ACC112 (cell line): ENCODE results near the gene TTLL10.
"Not testable (repeated sequence)": the region's sequence is repeated elsewhere in the genome, so short reads cannot be mapped to it uniquely, and the experiment has no call there.

Experiments used
- H2AFZ ChIP-seq: fragments of 200-600 bp; sonication (generic); one replicate; pipeline ENCODE4 v1.6.0; 2017; ENCODE audit warnings: antibody characterized with exemption, low read length; ENCODE audit not compliant: unreplicated experiment
- H3K27ac ChIP-seq: fragments of 200-600 bp; sonication (generic); 2 replicates; pipeline ENCODE4 v1.5.1; 2014; ENCODE audit warnings: low read depth, mild to moderate bottlenecking, antibody characterized with exemption, low read length, moderate library complexity
- H3K27me3 ChIP-seq: fragments of 200-600 bp; sonication (generic); 2 replicates; pipeline ENCODE4 v1.6.1; 2014; ENCODE audit warnings: mild to moderate bottlenecking, antibody characterized with exemption, low read length, moderate library complexity, mixed read lengths; ENCODE audit not compliant: insufficient read depth
- H3K36me3 ChIP-seq: fragments of 200-600 bp; sonication (generic); 2 replicates; pipeline ENCODE4 v1.6.1; 2016; ENCODE audit warnings: mild to moderate bottlenecking, antibody characterized with exemption, low read length, moderate library complexity, mixed read lengths; ENCODE audit not compliant: insufficient read depth
- H3K4me1 ChIP-seq: fragments of 200-600 bp; sonication (generic); one replicate; pipeline ENCODE4 v1.6.1; 2016; ENCODE audit warnings: low read length, mixed read lengths; ENCODE audit not compliant: insufficient read depth, unreplicated experiment, control insufficient read depth
- H3K4me3 ChIP-seq: fragments of 200-600 bp; sonication (generic); 2 replicates; pipeline ENCODE4 v1.5.1; 2014; ENCODE audit warnings: mild to moderate bottlenecking, low read depth, low read length
- H3K79me2 ChIP-seq: fragments of 200-600 bp; sonication (generic); one replicate; pipeline ENCODE4 v1.6.0; 2016; ENCODE audit warnings: low read length; ENCODE audit not compliant: control insufficient read depth, unreplicated experiment, insufficient read depth

The TTLL10 gene

DNA sequence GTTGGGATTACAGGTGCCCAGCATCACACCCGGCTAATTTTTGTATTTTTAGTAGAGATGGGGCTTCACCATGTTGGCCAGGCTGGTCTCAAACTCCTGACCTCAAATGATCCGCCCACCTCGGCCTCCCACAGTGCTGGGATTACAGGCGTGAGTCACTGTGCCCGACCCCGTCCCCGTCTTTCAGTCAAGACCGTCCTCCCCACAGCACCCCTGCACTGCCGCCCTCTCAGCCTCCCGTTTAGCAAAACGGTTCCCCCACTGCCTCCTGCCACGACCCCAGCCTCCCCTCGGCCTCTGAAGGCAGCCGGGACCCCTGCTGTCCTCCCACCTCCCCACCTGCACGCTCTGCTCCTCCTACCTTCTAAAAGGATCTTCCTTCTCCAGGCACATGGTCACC is 31.3 kb upstream of the TTLL10 start:
- H3K79me2 ChIP-seq, H3K36me3 ChIP-seq, H3K4me1 ChIP-seq, H2AFZ ChIP-seq, H3K27ac ChIP-seq, H3K4me3 ChIP-seq, H3K27me3 ChIP-seq: not testable (repeated sequence)

DNA sequence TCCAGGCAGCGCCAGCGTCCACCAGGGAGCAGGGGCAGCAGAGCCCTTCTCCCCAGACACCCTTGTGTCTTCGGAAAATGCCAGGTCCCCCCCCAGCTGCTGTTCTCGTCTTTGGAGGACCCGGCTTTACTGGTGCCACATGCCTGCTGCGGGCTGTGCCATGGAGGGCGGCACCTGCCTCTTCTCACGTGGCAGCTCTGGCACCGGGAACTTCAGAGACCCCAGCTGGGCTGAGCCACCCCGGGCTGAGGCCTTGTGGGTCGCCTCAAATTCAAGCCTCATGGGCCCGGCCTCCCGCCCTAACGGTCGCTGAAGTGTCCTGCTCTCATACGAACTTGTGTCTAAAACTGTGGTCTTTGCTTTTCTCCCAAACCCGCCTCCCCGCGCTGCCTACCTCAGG is 30.8 kb upstream of the TTLL10 start:
- Histone ChIP-seq H3K79me2 (no peaks in the 10 kb centered on the region), H3K27me3 (no peaks in the 10 kb centered on the region), H3K27ac (no peak overlapping the region), H2AFZ (no peak overlapping the region), H3K4me1 (no peaks in the 10 kb centered on the region), H3K4me3 (no peak overlapping the region), H3K36me3 (no peaks in the 10 kb centered on the region)

DNA sequence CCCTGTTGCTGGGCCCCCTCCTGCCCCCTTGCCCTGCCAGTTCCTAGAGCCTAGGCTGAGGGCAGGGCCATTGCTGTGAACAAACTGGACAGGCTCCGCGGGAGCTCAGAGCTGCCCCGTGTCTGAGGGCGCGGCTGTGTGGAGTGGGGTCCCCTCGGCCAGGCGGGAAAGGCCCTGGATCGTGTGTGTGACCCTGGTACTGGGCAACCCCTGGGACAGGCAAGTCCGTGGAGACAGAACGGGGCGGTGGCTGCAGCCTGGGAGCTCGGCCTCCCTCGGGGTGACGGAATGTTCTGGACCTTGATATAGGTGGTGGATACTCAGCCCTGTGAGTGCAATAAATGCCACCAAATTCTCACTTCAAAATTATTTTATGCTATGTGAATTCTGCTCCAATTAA is 30.0 kb upstream of the TTLL10 start:
- no peak overlapping the region for H3K4me3 ChIP-seq
- H3K27ac ChIP-seq = no peak overlapping the region
- H3K27me3 ChIP-seq = no peaks in the 10 kb centered on the region
- H3K79me2 ChIP-seq = no peaks in the 10 kb centered on the region
- H3K4me1 ChIP-seq = no peaks in the 10 kb centered on the region
- H3K36me3 ChIP-seq = no peaks in the 10 kb centered on the region
- no peak overlapping the region for H2AFZ ChIP-seq

DNA sequence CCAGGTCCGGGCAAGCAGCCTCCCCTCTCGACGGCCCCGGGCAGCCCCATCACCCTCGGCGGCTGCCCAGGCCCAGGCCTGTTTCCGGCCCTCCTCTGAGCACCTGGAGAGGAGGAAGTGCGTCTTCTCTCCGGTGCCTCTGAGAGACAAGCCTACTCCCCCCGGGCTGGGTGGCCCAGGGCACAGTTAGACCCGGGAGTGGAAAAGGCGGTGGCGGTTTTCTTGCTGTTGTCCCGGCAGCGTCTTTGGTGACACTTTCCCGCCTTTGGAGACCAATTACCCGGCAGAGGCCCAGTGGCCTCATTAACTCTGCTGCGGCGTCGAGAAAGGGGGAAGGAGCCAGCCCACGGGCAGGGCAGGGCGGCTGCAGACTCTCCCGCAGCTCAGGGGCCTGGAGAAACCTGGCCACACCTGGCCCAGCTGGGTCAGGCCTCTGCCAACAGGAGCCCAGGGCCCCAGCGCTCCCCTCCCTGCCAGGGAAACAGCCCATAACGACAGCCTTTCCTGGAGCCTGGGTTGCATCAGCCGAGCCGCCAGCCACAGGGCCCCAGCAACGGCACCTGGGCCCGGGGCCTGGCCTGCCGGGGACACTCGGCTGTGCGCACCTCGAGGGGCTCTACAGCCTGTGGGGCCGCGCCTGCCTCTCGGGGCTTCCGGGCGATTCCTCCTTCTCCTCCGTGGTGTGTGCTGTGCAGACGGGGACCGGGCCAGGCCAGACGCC is 29.4 kb upstream of the TTLL10 start:
- Histone ChIP-seq H3K27me3 (no peaks in the 10 kb centered on the region), H3K4me1 (no peaks in the 10 kb centered on the region), H3K27ac (no peak overlapping the region), H3K4me3 (no peak overlapping the region), H3K36me3 (no peaks in the 10 kb centered on the region), H2AFZ (no peak overlapping the region), H3K79me2 (no peaks in the 10 kb centered on the region)

DNA sequence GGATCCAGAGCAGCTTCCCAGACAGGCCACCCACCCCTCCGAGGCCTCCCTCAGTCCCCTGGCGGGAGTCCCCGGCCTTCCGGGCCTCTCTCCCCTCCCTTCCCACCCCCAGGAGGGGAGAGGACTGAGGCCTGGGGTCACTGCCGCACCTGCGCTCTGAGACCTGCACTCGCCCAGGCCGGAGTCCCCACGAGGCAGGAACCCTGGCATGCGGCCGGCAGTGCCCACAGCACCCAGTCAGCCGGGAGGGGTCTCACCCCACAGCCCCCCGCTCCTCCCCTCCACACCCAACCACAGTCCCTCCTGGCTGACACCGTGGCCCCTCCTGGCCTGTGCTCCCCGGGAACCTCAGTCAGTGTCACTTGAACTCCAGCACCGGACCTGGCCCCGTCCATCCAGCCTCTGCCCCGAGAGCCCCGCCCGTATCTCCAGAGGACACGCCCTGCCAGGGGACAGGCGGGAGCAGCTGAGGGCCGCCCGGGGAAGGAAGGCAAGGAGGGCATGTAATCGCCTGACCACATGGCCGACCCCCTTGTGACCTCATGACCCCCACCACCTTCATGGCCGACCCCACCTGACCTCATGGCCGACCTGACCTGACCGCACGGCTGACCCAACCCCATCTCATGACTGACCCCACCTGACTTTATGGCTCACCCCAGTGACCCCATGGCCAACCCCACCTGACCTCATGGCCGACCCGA is 28.7 kb upstream of the TTLL10 start:
- no peak overlapping the region for H3K27ac ChIP-seq
- no peaks in the 10 kb centered on the region for H3K27me3 ChIP-seq
- no peak overlapping the region for H2AFZ ChIP-seq
- H3K4me1 ChIP-seq = no peaks in the 10 kb centered on the region
- H3K36me3 ChIP-seq = no peaks in the 10 kb centered on the region
- no peaks in the 10 kb centered on the region for H3K79me2 ChIP-seq
- H3K4me3 ChIP-seq = no peak overlapping the region

DNA sequence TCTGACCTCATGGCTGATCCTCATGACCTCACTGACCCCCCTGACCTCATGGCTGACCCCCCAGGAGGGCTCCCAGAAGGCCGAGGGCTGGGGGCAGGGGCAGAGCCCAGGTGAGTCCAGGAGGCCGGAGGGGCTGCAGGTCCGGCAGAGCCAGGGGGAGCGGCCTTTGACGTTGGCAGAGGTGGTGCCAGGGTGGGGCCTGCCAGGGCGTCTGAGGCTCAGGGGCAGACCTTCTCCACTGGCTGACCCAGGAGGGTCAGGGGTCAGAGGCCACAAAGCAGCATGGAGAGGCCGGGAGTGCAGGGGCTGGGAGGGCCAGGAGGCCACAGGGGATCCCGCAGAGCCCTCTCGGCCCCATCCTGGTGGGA is 28.1 kb upstream of the TTLL10 start:
- H3K36me3 ChIP-seq = no peaks in the 10 kb centered on the region
- no peak overlapping the region for H3K4me3 ChIP-seq
- no peaks in the 10 kb centered on the region for H3K79me2 ChIP-seq
- no peak overlapping the region for H3K27ac ChIP-seq
- H3K4me1 ChIP-seq = no peaks in the 10 kb centered on the region
- no peak overlapping the region for H2AFZ ChIP-seq
- no peaks in the 10 kb centered on the region for H3K27me3 ChIP-seq

DNA sequence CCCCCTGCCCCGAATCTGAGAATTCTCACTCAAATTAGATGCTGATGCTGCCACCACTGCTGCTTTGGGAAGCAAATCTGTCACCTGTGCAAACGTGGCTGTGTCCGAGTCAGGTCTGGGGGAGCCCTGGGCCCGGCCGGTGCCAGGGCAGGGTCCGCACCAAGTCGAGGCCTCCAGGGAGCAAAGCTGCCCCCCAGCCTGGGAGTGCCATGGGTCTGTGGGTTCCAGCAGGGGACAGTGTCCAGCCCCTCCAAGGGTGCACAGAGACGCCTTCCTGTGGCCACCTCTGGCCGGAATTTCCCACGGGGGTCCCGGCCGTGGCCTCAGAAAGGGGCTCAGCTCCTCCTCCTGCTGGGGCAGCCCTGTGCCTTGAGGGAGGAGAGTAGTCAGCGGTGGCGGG is 27.7 kb upstream of the TTLL10 start:
- H3K79me2 ChIP-seq = no peaks in the 10 kb centered on the region
- H3K27me3 ChIP-seq = no peaks in the 10 kb centered on the region
- H3K4me3 ChIP-seq = no peak overlapping the region
- H3K27ac ChIP-seq = no peak overlapping the region
- H2AFZ ChIP-seq = no peak overlapping the region
- H3K36me3 ChIP-seq = no peaks in the 10 kb centered on the region
- H3K4me1 ChIP-seq = no peaks in the 10 kb centered on the region

DNA sequence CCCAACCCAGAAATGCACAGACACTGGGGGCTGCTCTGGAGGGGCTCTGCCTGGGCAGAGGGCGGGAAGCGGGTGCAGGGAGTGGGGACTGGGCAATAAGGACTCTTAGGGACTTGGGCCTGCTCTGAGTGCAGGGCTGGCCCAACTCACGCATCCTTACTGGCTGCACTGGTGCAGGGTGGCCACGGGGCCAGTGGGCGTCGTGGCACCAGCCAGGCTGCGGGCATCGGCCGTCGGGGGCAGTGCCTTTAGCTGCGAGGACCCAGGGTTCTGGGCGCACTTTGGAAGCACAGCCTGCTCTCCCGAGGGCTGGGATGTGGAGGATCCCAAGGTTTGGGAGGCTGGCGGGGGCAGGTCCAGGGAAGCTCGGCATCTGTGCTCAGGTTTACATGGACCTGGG is 27.1 kb upstream of the TTLL10 start:
- Histone ChIP-seq H3K4me1 (no peaks in the 10 kb centered on the region), H3K27me3 (no peaks in the 10 kb centered on the region), H3K79me2 (no peaks in the 10 kb centered on the region), H2AFZ (no peak overlapping the region), H3K4me3 (no peak overlapping the region), H3K27ac (no peak overlapping the region), H3K36me3 (no peaks in the 10 kb centered on the region)

DNA sequence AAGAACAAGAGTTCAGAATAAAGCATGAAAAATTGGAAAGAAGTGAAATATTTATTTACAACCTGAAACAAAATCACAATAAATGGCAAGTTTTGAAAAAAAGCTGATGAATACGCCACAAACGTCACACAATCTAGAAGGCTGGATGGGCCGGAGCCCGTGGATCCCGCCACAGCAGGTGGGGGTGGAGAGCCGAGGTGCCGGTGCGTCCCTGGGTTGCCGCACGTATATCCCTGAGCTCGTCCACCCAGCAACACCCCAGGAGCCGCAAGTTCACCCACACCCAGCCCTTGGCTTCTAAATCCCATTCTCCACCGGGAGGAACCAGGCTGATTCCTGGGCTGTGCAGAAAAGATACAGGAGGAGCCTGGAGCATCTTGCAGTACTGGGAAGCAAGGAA is 25.6 kb upstream of the TTLL10 start:
- Histone ChIP-seq H3K27me3 (no peaks in the 10 kb centered on the region), H3K27ac (no peak overlapping the region)

DNA sequence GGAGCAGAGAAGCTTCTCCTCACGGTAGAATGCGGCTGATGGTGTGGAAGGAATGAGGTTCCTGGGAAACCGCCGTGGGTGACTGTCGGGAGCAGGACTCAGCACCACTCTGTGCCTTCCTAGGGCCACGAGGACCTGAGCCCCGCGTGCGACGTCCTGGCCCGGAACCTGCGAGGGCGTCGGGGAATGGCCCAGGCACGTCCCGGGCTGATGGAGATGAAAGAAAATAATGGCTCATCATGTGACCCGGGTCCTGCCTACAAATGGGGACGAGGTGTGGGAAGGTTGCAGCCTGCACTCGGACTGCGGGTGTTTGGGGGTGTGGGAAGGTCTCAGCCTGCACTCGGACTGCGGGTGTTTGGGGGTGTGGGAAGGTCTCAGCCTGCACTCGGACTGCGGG is 25.1 kb upstream of the TTLL10 start:
- H3K4me1 ChIP-seq = no peaks in the 10 kb centered on the region
- no peak overlapping the region for H3K27ac ChIP-seq
- H3K36me3 ChIP-seq = no peaks in the 10 kb centered on the region

More for the DNA sequence above, 25.6 kb upstream of the TTLL10 start:
- Histone ChIP-seq H2AFZ (no peak overlapping the region), H3K79me2 (no peaks in the 10 kb centered on the region), H3K4me3 (no peak overlapping the region), H3K36me3 (no peaks in the 10 kb centered on the region), H3K4me1 (no peaks in the 10 kb centered on the region)

DNA sequence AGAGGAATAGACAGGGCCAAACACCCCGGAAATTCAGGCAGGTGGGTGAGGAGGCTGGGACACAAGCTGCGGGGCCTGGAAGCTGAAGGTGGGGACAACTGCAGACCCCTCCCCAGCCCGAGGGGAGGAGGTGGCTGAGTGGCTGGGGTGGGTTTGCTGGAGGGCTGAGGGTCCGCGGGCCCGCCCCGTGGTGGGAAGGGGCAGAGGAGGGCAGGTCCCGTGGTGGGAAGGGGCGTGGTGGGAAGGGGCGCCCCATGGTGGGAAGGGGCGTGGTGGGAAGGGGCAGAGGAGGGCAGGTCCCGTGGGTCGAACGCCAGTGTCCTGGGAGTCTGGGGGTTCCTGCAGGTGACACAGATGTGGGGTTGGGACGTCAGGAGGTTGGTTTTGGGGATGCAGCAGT is 24.3 kb upstream of the TTLL10 start:
- no peak overlapping the region for H3K4me3 ChIP-seq
- H3K4me1 ChIP-seq = no peaks in the 10 kb centered on the region
- no peak overlapping the region for H2AFZ ChIP-seq
- no peaks in the 10 kb centered on the region for H3K79me2 ChIP-seq
- no peak overlapping the region for H3K27ac ChIP-seq
- H3K27me3 ChIP-seq = no peaks in the 10 kb centered on the region
- no peaks in the 10 kb centered on the region for H3K36me3 ChIP-seq

More for the DNA sequence above, 25.1 kb upstream of the TTLL10 start:
- Histone ChIP-seq H3K27me3 (no peaks in the 10 kb centered on the region), H2AFZ (no peak overlapping the region), H3K79me2 (no peaks in the 10 kb centered on the region), H3K4me3 (no peak overlapping the region)
